K562 (cell line): ENCODE measurements around the gene ZFYVE28. TPM values are rescaled to one million over a fixed set of nuclear protein-coding genes. Genes with fewer than 3 reads are reported as not detected.

ENCODE experiments used
- ATAC-seq: fragments of 200-7000 bp; cut with Tn5 transposase; 3 replicates; pipeline ENCODE4 v1.9.1; 2020; ENCODE audit warnings: moderate library complexity
- BruUV-seq: library from RNA; stranded (reverse); fragments of 400-500 nt; replicated peaks from 2 replicates; lab custom pipeline; 2021; lab: Mats Ljungman, UMichigan
- CTCF ChIA-PET: fragments of 300-600 bp; formaldehyde crosslinking; extraction: SDS; loops from one replicate; lab custom pipeline; 2021; ENCODE audit warnings: low intra/inter-chr PET ratio; lab: Yijun Ruan, JAX
- POLR2A ChIA-PET: fragments of 300-600, 350-650 bp; sonication (Branson Sonifier 250); formaldehyde crosslinking; extraction: SDS; loops from one replicate; lab custom pipeline; 2021; ENCODE audit warnings: antibody characterized with exemption, inconsistent platforms; lab: Yijun Ruan, JAX
- DNase-seq, 4 experiments: peaks; one replicate each; pipeline versions ENCODE4 v3.0.0 to v3.0.0-alpha.2; 2011 to 2018; ENCODE audit warnings: low spot score in 3 of 4, mixed read lengths in 3 of 4; ENCODE audit errors: extremely low read depth in 1 of 4
- FAIRE-seq: peaks from 2 replicates; lab custom pipeline; 2011; peaks lifted over from hg19 to GRCh38; lab: Jason Lieb, UNC
- H2AFZ ChIP-seq: 2 replicates; pipeline ENCODE4 v1.6.0; 2011; ENCODE audit warnings: low read depth, low read length, control low read depth, inconsistent platforms
- H3K27ac ChIP-seq: fragments of 200-600 bp; 3 replicates; pipeline ENCODE4 v1.8.0; 2011; ENCODE audit warnings: low read depth, mild to moderate bottlenecking, control low read depth, inconsistent platforms, low read length, moderate library complexity, mixed read lengths; ENCODE audit errors: extremely low read depth
- H3K27me3 ChIP-seq, 2 experiments: fragments of 300-600 bp in 1 of 2; 2 replicates in 1 of 2; 3 replicates in 1 of 2; pipeline versions ENCODE4 v1.6.0 to v1.8.0; 2011; ENCODE audit warnings: inconsistent platforms in 2 of 2, low read length in 2 of 2, mild to moderate bottlenecking in 1 of 2, mixed read lengths in 1 of 2, moderate library complexity in 1 of 2; ENCODE audit not compliant: control insufficient read depth in 2 of 2, insufficient read depth in 2 of 2
- H3K36me3 ChIP-seq: fragments of 300-600 bp; 3 replicates; pipeline ENCODE4 v1.8.0; 2011; ENCODE audit warnings: mild to moderate bottlenecking, low read length, inconsistent platforms; ENCODE audit not compliant: control insufficient read depth, insufficient read depth
- H3K4me1 ChIP-seq, 2 experiments: fragments of 200-600 bp in 1 of 2; replicated peaks in 1 of 2; 2 replicates in 1 of 2; 3 replicates in 1 of 2; pipeline versions ENCODE4 v1.5.1 to v1.8.0; 2011; ENCODE audit warnings: inconsistent platforms in 2 of 2, low read length in 2 of 2, mild to moderate bottlenecking in 1 of 2, mixed read lengths in 1 of 2, moderate library complexity in 1 of 2; ENCODE audit not compliant: control insufficient read depth in 2 of 2, insufficient read depth in 2 of 2
- H3K4me2 ChIP-seq: 2 replicates; pipeline ENCODE4 v1.6.1; 2011; ENCODE audit warnings: low read length, control low read depth, inconsistent platforms, mixed read lengths; ENCODE audit not compliant: insufficient read depth
- H3K4me3 ChIP-seq: fragments of 200-600 bp; sonication (generic), shearing (Covaris generic); 2 replicates; pipeline ENCODE4 v1.5.1; 2016; ENCODE audit warnings: control low read depth, inconsistent platforms
- H3K79me2 ChIP-seq: fragments of 200-600 bp; 3 replicates; pipeline ENCODE4 v1.8.0; 2011; ENCODE audit warnings: low read length, inconsistent platforms; ENCODE audit not compliant: control insufficient read depth, insufficient read depth
- H3K9ac ChIP-seq, 2 experiments: 2 replicates each; pipeline versions ENCODE4 v1.6.0 to v1.6.1; 2011; ENCODE audit warnings: low read depth in 2 of 2, low read length in 2 of 2, control low read depth in 1 of 2, inconsistent platforms in 1 of 2, mild to moderate bottlenecking in 1 of 2, mixed read lengths in 1 of 2; ENCODE audit not compliant: insufficient read depth in 1 of 2
- H3K9me1 ChIP-seq: one replicate; pipeline ENCODE4 v1.6.0; 2011; ENCODE audit warnings: inconsistent platforms, mild to moderate bottlenecking, low read length, moderate library complexity; ENCODE audit not compliant: control insufficient read depth, insufficient read depth
- H3K9me3 ChIP-seq: replicated peaks from 2 replicates; pipeline ENCODE4 v1.5.1; 2011; ENCODE audit warnings: low read depth, low read length, inconsistent platforms; ENCODE audit not compliant: control insufficient read depth, insufficient read depth
- H4K20me1 ChIP-seq: replicated peaks from 2 replicates; pipeline ENCODE4 v1.6.1; 2011; ENCODE audit warnings: low read length, inconsistent platforms, mixed read lengths; ENCODE audit not compliant: control insufficient read depth, insufficient read depth
- ARID2 ChIP-seq: fragments of 450-650 bp; IDR thresholded peaks from 2 replicates; pipeline ENCODE4 v1.6.1; 2017; ENCODE audit warnings: antibody characterized with exemption, mild to moderate bottlenecking
- CTCF ChIP-seq, 3 experiments: IDR thresholded peaks in 2 of 3; conservative IDR thresholded peaks in 1 of 3; 2 replicates each; pipeline ENCODE4 v1.5.1; 2011 to 2012; ENCODE audit warnings: low read length in 3 of 3, mild to moderate bottlenecking in 3 of 3, control low read depth in 2 of 3, improper control_type of control experiment in 1 of 3, inconsistent platforms in 1 of 3, low read depth in 1 of 3, mixed read lengths in 1 of 3, moderate library complexity in 1 of 3; ENCODE audit not compliant: insufficient read depth in 2 of 3
- E2F3 ChIP-seq: fragments of 250-450 bp; sonication (Bioruptor Pico); IDR thresholded peaks from 2 replicates; pipeline ENCODE4 v1.4.0; 2020; ENCODE audit warnings: mild to moderate bottlenecking
- GATAD2B ChIP-seq: fragments of 450-650 bp; IDR thresholded peaks from 2 replicates; pipeline ENCODE4 v1.6.1; 2017; ENCODE audit warnings: mild to moderate bottlenecking, borderline replicate concordance
- NCOR1 ChIP-seq: fragments of 450-650 bp; IDR thresholded peaks from 2 replicates; pipeline ENCODE4 v1.6.1; 2016; ENCODE audit warnings: mild to moderate bottlenecking, moderate library complexity
- NFE2L1 ChIP-seq: fragments of 450-650 bp; IDR thresholded peaks from 2 replicates; pipeline ENCODE4 v1.6.1; 2016; ENCODE audit warnings: missing genetic modification characterization, low read depth, mild to moderate bottlenecking, missing compliant biosample characterization, moderate library complexity, borderline replicate concordance
- PRPF4 ChIP-seq: fragments of 200-400 bp; formaldehyde crosslinking; IDR thresholded peaks from one replicate; pipeline ENCODE4 v1.6.1; 2017; ENCODE audit warnings: low read length, low read depth, mild to moderate bottlenecking; ENCODE audit not compliant: insufficient read depth, poor library complexity, severe bottlenecking
- PTBP1 ChIP-seq: fragments of 200-400 bp; formaldehyde crosslinking; IDR thresholded peaks from 2 replicates; pipeline ENCODE4 v1.6.1; 2017; ENCODE audit warnings: low read depth, low read length
- RAD21 ChIP-seq, 2 experiments: fragments of 250-450 bp in 1 of 2; fragments of 450-650 bp in 1 of 2; sonication (Bioruptor Pico) in 1 of 2; formaldehyde crosslinking in 1 of 2; IDR thresholded peaks in 1 of 2; conservative IDR thresholded peaks in 1 of 2; 2 replicates each; pipeline versions ENCODE4 v1.4.0 to v1.8.0; 2020 to 2022; ENCODE audit warnings: mild to moderate bottlenecking in 2 of 2, moderate library complexity in 1 of 2
- SAFB2 ChIP-seq: fragments of 200-400 bp; formaldehyde crosslinking; IDR thresholded peaks from 2 replicates; pipeline ENCODE4 v1.6.1; 2018; ENCODE audit warnings: borderline replicate concordance, low read length, low read depth, moderate library complexity; ENCODE audit not compliant: severe bottlenecking
- XRCC3 ChIP-seq: fragments of 450-650 bp; IDR thresholded peaks from 2 replicates; pipeline ENCODE4 v1.6.1; 2017; ENCODE audit warnings: mild to moderate bottlenecking, moderate library complexity
- ZNF12 ChIP-seq: sonication (generic); formaldehyde crosslinking; IDR thresholded peaks from 2 replicates; pipeline ENCODE4 v1.4.0; 2020; ENCODE audit warnings: mild to moderate bottlenecking, missing genetic modification reagents
- ZNF212 ChIP-seq: fragments of 450-650 bp; formaldehyde crosslinking; IDR thresholded peaks from 2 replicates; pipeline ENCODE4 v1.4.0; 2020; ENCODE audit warnings: mild to moderate bottlenecking
- ZNF263 ChIP-seq: sonication (generic); formaldehyde crosslinking; IDR thresholded peaks from 2 replicates; pipeline ENCODE4 v1.8.0; 2022; ENCODE audit warnings: mild to moderate bottlenecking, missing genetic modification reagents, borderline replicate concordance
- ZNF57 ChIP-seq: fragments of 450-650 bp; formaldehyde crosslinking; IDR thresholded peaks from 2 replicates; pipeline ENCODE4 v1.4.0; 2020; ENCODE audit warnings: mild to moderate bottlenecking, moderate library complexity
- ZNF785 ChIP-seq: fragments of 250-450 bp; sonication (Bioruptor Pico); IDR thresholded peaks from 2 replicates; pipeline ENCODE4 v1.4.0; 2020; ENCODE audit warnings: mild to moderate bottlenecking
- WGBS: fragments of 100-300 bp; shearing (Covaris generic); methylation state at CpG from one replicate; pipeline ENCODE4 v1.1.6; 2016; ENCODE audit warnings: low coverage, mixed read lengths; ENCODE audit not compliant: insufficient coverage; ENCODE audit errors: missing lambda C conversion rate; 5-methylcytosine and 5-hydroxymethylcytosine counted together
- in situ Hi-C: fragments of 300-500 bp; cut with MboI; formaldehyde crosslinking; loops from 4 replicates; pipeline ENCODE4 v1.15.0; 2018; ENCODE audit warnings: inconsistent platforms, mixed read lengths
- intact Hi-C: fragments of 100-400 bp; cut with micrococcal nuclease; formaldehyde crosslinking; loops from 2 replicates; pipeline ENCODE4 v1.14.2; 2022
- polyA plus RNA-seq, 8 experiments: library from polyadenylated mRNA; depleted of rRNA in 4 of 8; stranded (reverse) in 5 of 8; unstranded in 3 of 8; fragments of >200 nt; fragmentation: Nextera tagmentation in 2 of 8; fragmentation: Illumina TruSeq in 1 of 8; extraction: Ambion mirVana in 2 of 8; extraction: Trizol in 1 of 8; gene quantifications; 2 replicates each; pipeline versions ENCODE4 v1.2.1 to v1.2.3, GENCODE V29; 2011 to 2014; ENCODE audit warnings: inconsistent platforms in 1 of 8, missing spikeins in 1 of 8
- total RNA-seq, 7 experiments: library from RNA; depleted of rRNA in 6 of 7; stranded (reverse); fragments of >200 nt in 6 of 7; fragmentation: Illumina TruSeq in 2 of 7; extraction: Trizol in 2 of 7; gene quantifications; 2 replicates each; pipeline versions ENCODE4 v1.2.1 to v1.2.3, GENCODE V29; 2011 to 2021; ENCODE audit warnings: low replicate concordance in 1 of 7
- TF ChIP-seq, protein P1 (sequence below): sonication (generic); formaldehyde crosslinking; IDR thresholded peaks from 2 replicates; pipeline ENCODE4 v1.9.0; 2022; ENCODE audit warnings: mild to moderate bottlenecking, missing genetic modification reagents
- TF ChIP-seq, protein P2 (sequence below): fragments of 450-650 bp; formaldehyde crosslinking; IDR thresholded peaks from 2 replicates; pipeline ENCODE4 v1.4.0; 2022; ENCODE audit warnings: missing genetic modification characterization

Gene ZFYVE28
- total and polyA plus RNA-seq, 9 of the 15 experiments (the other 6 are each of a cell fraction or from before 2014, with no cell fraction given) = 1.3 to 24.8 (median 8.9) TPM

GRCh38 chr4:2436761-2437474, 18.5 kb upstream of the ZFYVE28 start (continued):
- TF ChIP-seq PRPF4 = no peak
- TF ChIP-seq ARID2 = no peak
- no peak for TF ChIP-seq ZNF212
- TF ChIP-seq ZNF263 (CRISPR knock-in tag) = no peak
- no peak for TF ChIP-seq PTBP1
- no peak for TF ChIP-seq ZNF785 (CRISPR knock-in tag)
- no peak for TF ChIP-seq NFE2L1 (tag)
- no peak for TF ChIP-seq GATAD2B

- Histone ChIP-seq H3K27ac (no peak overlapping the region), H3K4me1 (peaks cover 14 to 37% of the 10 kb centered on the region in 2 experiments), H3K79me2 (no peaks in the 10 kb centered on the region), H3K27me3 (no peaks in the 10 kb centered on the region), H3K4me3 (no peak overlapping the region), H4K20me1 (no peaks in the 10 kb centered on the region), H3K4me2 (no peak overlapping the region), H3K9ac (no peak overlapping the region), H2AFZ (no peak overlapping the region), H3K9me1 (no peaks in the 10 kb centered on the region), H3K9me3 (no peaks in the 10 kb centered on the region), H3K36me3 (no peaks in the 10 kb centered on the region)
- DNase-seq (peak in 1 of 4 experiments; percentile 15), FAIRE-seq (no peak), ATAC-seq (no peak)
- in situ Hi-C loops = no loop called here
- 29% methylated on average over 10 of the region's 10 CpGs for WGBS
- intact Hi-C loops = no loop called here
- no TSS peak for BruUV-seq
- ChIA-PET CTCF (interaction anchor here (0.6 kb wide), 1 partner anchor 15 kb away, joined by 3 read pairs; no protein-coding TSS in a partner anchor), POLR2A (interaction anchor here (0.6 to 1.0 kb wide), 5 partner anchors 8 to 792 kb away, joined by 3 to 4 read pairs (median 3); no protein-coding TSS in a partner anchor)
- TF ChIP-seq E2F3 (CRISPR knock-in tag) = no peak
- TF ChIP-seq, protein P1, sequence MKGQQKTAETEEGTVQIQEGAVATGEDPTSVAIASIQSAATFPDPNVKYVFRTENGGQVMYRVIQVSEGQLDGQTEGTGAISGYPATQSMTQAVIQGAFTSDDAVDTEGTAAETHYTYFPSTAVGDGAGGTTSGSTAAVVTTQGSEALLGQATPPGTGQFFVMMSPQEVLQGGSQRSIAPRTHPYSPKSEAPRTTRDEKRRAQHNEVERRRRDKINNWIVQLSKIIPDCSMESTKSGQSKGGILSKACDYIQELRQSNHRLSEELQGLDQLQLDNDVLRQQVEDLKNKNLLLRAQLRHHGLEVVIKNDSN (CRISPR knock-in tag) = no peak
- peak; percentile 34 to 43 (median 38); a peak in 4 of 6 replicates for TF ChIP-seq CTCF (IDR thresholded peaks at IDR 0.05 in 2 of 3, conservative IDR thresholded peaks at IDR 0.05 in 1 of 3; ENCODE audit: insufficient read depth in 2 of 3, low read depth in 1 of 3, low read length in 3 of 3)
- TF ChIP-seq ZNF12 (CRISPR knock-in tag) = no peak
- TF ChIP-seq SAFB2 = no peak
- TF ChIP-seq RAD21 (CRISPR knock-in tag; conservative IDR thresholded peaks at IDR 0.05 in 1 of 2, IDR thresholded peaks at IDR 0.05 in 1 of 2) = peak; percentile 39 to 52; a peak in 3 of 4 replicates
- TF ChIP-seq ZNF57 (CRISPR knock-in tag) = no peak
- TF ChIP-seq XRCC3 = no peak
- TF ChIP-seq NCOR1 = no peak
- TF ChIP-seq, protein P2, sequence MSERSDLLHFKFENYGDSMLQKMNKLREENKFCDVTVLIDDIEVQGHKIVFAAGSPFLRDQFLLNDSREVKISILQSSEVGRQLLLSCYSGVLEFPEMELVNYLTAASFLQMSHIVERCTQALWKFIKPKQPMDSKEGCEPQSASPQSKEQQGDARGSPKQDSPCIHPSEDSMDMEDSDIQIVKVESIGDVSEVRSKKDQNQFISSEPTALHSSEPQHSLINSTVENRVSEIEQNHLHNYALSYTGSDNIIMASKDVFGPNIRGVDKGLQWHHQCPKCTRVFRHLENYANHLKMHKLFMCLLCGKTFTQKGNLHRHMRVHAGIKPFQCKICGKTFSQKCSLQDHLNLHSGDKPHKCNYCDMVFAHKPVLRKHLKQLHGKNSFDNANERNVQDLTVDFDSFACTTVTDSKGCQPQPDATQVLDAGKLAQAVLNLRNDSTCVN (CRISPR knock-in tag) = no peak
These were observed 17.9 kb upstream of the ZFYVE28 start for GRCh38 chr4:2436301-2436700.
